NCI-H1092 treated with DMSO at 0.1 percent for 48 hours (cell line): ENCODE data around the gene CLDN11.

ENCODE experiments used
- DNase-seq: peaks from one replicate; lab custom pipeline; 2025; lab: John Stamatoyannopoulos, UW

The CLDN11 gene

GRCh38 chr3:170470063-170471016 is 51.7 kb downstream of the CLDN11 start:
- DNase-seq, result peak; percentile 77

- peak; percentile 59 for DNase-seq
These were observed 52.5 kb downstream of the CLDN11 start for GRCh38 chr3:170471149-170471548.

GRCh38 chr3:170473358-170473757 is 54.7 kb downstream of the CLDN11 start:
- no peak for DNase-seq

GRCh38 chr3:170475092-170475685 is 56.5 kb downstream of the CLDN11 start:
- no peak for DNase-seq

GRCh38 chr3:170476291-170476690 is 57.6 kb downstream of the CLDN11 start:
- no peak for DNase-seq

- DNase-seq, result no peak
These were observed 58.7 kb downstream of the CLDN11 start for GRCh38 chr3:170477395-170477794.

GRCh38 chr3:170480111-170480510 is 61.4 kb downstream of the CLDN11 start:
- DNase-seq, result no peak

GRCh38 chr3:170482199-170482598 is 63.5 kb downstream of the CLDN11 start:
- no peak for DNase-seq

- DNase-seq, result no peak
These were observed 65.0 kb downstream of the CLDN11 start for GRCh38 chr3:170483485-170484262.
